DOHH2 (cell line): ENCODE results near the gene DGCR2.

Source experiments
- EZH2phosphoT487 ChIP-seq: fragments of 200-600 bp; sonication (generic); IDR thresholded peaks from 2 replicates; pipeline ENCODE4 v1.6.1; 2017; ENCODE audit warnings: borderline replicate concordance, mild to moderate bottlenecking, antibody characterized with exemption, low read length, moderate library complexity, mixed read lengths
- TF ChIP-seq, protein P1 (sequence below): fragments of 200-600 bp; sonication (generic); IDR thresholded peaks from one replicate; pipeline ENCODE4 v1.5.1; 2014; ENCODE audit warnings: antibody characterized with exemption, mild to moderate bottlenecking, low read depth, low read length; ENCODE audit not compliant: poor library complexity, severe bottlenecking

DNA sequence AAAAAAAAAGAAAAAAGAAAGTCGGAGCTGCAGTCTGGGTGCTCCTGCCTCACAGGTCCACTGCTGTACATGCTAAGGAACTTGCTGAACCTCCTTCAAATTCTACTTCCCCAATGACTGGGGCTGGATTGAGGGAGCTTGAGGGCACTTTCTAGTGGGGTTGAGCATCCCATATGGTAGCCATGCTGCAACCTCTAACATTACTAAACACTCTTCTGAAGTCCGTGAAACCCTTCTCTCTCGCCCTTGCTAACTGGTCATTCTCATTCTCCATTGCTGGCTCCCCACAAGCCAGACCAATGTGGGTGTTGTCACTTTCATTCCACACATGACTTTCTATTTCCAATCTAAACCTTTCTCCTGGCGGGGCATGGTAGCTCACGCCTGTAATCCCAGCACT lies 21.0 kb upstream of the DGCR2 start:
- TF ChIP-seq, protein P1, sequence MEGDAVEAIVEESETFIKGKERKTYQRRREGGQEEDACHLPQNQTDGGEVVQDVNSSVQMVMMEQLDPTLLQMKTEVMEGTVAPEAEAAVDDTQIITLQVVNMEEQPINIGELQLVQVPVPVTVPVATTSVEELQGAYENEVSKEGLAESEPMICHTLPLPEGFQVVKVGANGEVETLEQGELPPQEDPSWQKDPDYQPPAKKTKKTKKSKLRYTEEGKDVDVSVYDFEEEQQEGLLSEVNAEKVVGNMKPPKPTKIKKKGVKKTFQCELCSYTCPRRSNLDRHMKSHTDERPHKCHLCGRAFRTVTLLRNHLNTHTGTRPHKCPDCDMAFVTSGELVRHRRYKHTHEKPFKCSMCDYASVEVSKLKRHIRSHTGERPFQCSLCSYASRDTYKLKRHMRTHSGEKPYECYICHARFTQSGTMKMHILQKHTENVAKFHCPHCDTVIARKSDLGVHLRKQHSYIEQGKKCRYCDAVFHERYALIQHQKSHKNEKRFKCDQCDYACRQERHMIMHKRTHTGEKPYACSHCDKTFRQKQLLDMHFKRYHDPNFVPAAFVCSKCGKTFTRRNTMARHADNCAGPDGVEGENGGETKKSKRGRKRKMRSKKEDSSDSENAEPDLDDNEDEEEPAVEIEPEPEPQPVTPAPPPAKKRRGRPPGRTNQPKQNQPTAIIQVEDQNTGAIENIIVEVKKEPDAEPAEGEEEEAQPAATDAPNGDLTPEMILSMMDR = no peak
- no peak for TF ChIP-seq EZH2phosphoT487
